ENCODE results near the gene PPP3R2.
"Not testable (repeated sequence)": the region's sequence is repeated elsewhere in the genome, so short reads cannot be mapped to it uniquely, and the experiment has no call there.

PPP3R2 gene

DNA sequence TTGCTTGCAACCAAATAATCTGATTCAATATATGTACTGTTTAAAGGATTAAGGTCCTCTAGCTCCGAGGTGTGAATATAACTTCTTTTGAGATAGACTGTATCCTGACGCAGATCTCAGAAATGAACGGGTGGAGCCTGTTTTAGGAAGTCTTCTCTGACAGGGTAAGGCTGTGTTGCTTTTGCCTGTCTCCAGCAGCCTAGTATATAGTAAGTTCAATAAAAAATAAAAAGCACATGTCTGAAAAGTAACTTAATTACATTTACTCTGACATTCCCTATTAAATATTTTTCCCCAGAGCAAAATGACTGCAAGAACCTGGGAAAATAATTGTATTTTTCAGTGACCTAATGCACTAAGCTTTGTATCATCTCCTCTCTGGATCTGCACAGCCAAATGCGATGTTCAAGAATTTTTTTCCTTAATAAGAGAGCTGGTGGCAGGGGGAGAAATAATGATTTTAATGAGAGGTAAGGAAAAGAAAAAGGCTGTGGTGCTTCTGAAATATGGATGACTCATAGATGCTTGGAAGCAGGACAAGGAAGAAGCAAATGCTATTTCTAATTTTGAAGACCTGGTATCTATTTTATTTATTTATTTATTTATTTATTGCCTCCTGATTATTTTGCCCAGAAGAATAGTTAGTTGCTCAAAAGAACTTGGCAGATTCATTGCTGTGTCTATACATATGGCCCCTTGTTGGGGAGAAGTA is 7.3 kb downstream of the PPP3R2 start:
- no peak for DNase-seq (ENCODE audit: low spot score)

DNA sequence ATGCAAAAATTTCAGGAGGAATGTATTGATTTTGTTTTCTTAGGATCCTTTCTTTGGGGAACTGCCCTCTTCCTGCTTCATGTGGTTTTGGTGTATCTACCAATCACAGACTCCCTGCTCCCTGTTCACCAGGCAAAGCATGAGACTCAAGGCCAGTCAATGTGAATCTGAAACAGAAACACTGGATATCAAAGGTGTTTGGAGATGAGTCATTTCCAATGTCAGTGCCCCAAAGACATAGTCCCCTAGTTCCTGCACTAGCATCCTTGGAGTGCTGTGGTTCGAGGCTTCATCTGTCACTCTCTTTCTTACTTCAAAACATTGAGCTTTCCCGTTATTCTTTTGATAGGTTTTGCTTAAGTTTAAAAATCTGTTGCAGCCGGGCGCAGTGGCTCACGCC is 8.1 kb downstream of the PPP3R2 start:
- no peak for DNase-seq (ENCODE audit: low spot score)

DNA sequence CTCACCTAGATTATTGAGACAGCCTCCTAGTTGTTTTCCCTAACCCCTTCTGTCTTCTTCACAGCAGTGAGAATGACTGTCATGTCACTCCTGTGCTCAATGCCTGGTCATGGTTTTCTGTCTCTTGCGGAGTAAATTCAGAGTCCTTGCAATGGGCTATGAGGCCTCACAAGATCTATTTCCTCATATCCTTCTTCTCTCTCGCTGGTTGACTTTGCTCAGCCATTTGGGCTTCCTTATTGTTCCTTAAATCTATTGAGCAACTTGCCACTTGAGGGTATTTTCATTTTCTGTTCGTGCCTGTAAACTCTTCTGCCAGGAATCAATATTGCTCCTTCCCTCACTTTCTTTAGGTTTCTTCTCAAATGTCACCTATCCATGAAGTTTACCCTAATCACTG is 9.0 kb downstream of the PPP3R2 start:
- no peak for DNase-seq (ENCODE audit: low spot score)

DNA sequence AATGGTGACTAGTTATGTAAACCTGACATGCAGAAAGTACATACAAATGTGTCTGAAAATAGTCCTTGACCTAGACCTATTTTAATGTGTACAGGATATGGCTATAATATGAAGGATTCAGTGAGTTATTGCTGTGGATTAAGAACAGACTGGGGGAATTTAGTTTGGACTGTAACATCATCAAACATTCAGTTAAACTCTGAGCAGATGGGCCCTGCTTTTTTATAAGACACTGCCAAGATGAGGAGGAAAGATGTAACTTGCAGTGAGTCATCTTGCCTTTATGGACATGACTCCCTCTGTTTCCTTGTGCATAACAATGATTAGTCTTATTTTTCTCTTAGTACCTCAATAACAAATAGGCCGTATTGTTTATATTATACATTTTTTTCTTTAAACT is 12.2 kb downstream of the PPP3R2 start:
- DNase-seq (ENCODE audit: low spot score): no peak

DNA sequence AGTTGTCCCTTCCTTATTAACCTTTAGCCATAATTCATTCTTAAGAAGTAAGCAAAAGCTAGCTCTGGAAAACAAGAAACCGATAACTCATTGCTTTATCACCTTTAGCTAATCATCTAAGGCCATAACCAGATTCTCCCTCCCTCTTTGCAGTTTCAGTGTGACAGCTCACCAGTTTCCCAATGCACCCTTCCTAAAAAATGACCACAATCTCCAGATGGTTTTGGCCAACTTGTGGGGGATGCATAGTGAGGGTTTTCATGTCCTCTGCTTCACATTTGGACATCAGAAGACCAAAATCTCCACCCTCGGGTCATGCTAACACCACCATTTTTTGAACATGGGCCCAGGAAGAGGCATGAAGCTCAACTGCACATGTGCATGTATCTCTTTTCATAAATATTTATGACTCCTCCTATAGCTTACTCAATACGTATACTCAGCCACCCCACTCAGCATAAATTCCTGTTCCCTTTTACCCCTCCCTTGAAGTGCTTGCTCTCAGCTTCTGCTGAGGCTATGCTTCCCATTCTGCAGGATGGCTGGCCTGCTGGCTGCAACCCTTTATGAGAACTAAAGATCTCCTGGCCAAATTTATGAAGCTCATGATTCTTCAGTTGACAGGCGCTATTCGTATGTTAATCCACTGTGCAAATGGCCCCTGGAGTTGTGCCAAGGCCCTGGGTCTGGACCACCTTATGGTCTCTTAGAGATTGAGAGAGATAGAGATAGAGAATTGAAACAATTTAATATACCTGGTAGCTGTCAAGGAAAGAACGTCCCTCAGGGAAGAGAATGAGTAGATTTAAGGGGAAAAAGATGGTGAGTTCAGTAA is 14.8 kb downstream of the PPP3R2 start:
- DNase-seq (ENCODE audit: low spot score): no peak

DNA sequence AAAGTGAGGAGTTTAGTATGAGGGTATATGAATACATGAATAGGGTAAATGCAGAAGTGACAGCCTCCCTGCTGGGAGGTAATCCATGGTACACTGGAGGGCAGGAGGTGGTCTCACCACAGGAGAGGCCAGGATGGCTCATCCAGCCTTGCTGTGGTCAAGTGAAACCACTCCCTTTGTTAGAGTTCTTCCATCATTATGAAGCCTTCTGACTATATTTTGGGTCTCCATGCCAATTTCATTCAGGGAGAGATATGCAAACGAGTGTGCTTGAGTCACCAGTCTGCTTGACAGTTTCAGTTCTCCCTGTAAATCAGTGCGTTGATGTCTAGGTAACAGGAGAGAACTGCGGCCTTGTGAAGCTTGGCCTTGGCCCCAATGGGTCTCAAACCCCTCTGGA is 16.4 kb downstream of the PPP3R2 start:
- no peak for DNase-seq (ENCODE audit: low spot score)

DNA sequence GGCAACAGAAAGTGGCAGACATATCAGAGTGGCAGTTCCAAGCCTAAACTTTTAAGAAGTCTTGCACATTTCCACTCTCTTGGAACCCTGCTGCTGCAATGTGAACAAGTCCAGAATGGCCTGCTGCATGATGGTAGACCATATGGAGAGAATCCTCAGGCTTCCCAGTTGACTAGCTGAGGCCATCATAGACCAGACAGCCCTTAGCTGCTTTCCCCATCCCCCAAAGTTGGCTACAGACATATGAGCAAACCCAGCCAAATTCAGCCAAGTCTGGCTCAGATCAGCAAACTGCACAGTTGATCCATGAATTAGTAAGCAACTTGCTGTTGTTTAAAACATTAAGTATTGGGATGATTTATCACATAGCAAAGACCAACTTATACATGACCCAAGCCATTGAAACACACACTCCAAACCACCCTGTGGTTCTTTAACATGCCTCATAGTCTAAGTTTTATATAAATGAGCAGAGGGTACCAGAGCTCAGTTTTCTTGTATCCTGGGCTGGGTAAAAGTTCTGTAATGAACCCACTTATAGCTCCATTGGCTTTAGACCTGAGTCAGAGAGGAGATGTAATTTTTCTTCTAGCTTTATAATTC is 19.9 kb downstream of the PPP3R2 start:
- DNase-seq (ENCODE audit: low spot score): no peak

DNA sequence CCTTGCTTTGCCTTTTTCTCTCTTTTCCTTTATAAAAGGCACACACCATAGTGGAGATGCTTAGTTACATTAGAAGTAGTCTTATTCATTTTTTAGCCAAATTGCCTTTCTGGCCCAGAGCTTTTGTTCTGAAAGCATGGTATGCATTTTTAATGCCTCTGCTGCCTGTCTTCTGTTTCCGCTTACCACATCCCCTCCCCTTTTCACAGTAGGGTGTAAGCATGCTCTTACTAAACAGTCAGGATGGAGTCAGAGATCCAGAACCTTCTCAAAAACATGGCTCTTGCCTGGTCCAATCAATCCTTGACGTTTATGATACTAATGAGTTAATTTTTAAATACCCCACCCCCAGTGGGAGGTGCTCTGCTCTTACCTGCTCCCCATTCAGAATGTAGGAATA is 22.5 kb downstream of the PPP3R2 start:
- DNase-seq (ENCODE audit: low spot score): no peak

DNA sequence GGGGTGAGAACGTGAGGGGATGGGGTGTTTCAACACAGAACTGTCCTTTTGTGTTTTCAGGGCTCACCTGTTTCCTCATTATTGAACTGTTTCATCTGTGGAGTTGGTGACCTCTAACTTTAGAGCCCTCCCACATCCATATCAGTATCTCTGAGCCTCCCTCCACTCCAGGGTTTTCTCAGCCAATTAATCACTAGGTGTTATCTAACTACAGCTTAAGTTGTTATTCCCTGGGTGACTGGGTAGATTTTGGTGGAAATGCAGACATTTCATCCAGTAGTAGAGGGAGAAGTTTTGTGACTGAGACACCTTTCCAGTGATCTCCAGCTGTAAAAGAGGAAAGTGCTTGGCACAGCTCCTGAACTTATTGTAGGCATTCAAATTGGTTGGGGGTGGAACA is 23.7 kb downstream of the PPP3R2 start:
- DNase-seq (ENCODE audit: low spot score): no peak

DNA sequence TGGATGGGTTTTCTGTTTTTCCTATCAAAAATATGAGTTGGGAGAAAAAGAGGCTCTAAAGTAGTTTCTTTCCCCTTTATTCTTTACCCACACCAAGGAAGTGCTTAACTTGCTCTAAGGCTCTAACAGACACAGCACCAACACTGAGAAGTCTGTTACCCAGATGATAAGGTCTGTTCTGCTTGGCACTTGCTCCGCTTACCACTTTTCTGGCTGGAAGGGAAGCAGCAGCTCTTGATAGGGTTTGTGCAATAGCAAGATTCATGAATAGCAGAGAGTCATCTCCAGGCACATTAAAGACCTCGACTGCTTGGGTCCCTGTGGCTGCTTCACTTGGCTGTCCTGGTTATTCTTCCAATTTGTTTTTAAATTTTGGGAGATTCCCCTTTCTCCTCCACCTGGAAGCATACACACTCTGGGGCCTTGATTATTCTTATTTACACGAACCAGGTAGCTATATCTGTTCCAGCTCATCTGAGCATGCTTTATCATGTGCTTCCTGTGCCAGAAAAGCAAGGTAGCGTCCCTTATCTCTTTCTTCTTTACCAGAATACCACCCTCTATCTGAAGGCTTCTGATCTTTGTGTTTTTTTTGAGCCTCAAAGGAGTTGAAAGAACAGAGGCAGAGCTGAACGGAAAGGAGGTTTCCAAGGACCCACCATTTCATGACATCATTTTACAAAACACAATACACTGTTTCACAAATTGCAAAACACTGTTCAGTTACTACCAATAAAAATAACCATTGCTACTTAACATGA is 24.8 kb downstream of the PPP3R2 start:
- DNase-seq (ENCODE audit: low spot score): no peak

DNA sequence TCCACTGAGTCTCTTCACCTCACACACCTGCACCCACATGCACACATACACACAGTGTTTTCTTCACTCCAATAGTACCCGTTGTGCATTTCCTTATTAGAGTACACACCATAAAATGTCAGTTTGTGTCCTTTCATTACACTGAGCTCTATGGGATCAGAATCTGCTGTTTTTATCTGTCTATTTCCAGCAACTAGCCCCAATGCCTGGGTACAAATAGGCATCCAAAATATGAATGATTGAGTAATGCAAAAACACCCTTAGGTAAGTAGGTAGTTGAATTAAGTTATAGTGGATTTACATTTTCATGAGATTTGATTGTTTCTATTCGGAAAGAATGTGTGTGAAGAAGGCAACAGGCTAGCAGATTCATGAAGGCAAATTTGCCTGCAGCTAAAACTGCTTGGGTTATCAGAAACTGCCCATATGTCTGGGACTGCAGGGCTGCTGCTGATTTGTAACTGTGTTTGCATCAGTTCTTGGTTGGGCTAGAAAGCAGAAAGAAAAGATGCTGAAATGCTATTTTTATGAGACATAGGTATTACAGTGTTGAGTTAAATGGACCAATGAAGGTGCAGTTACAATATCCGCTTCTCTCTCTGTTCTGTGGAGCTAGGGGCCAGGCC is 26.9 kb downstream of the PPP3R2 start:
- DNase-seq (ENCODE audit: low spot score): no peak

DNA sequence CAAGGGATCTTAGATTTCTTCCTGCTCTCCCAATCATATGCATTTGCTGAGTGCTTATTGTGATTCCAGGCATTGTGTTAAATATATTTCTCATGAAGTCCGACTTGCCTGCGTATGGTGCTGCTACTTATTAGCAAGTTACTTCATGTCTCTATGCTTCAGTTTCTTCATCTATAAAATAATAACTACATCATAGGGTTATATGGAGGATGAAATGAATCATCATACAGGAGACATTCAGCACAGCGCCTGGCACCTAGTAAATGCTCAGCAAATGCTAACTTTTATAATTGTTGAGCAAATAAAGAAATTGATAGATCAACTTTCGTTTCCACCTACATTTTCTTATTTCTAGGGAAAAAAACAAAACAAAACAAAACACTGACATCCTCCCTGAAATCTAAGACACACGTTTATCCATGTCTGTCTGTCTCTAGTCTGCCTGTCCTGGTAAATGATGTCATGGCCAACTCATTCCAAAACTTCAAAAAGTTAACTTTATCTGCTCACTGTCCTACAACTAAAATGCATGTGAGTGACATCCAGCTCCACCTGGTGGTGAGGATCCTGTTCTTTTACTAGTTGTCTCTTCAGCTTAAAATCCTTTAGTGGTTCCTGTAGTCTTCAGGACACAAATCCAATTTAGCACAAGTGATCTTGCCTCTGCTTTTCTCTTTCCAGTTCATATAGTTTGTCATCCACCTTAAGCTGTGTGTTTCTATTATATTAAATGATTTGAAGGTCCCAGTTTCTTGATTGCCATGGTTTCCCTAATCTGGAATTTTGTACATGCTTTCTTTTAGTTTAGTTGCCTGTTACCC is 27.7 kb downstream of the PPP3R2 start:
- DNase-seq (ENCODE audit: low spot score): no peak

DNA sequence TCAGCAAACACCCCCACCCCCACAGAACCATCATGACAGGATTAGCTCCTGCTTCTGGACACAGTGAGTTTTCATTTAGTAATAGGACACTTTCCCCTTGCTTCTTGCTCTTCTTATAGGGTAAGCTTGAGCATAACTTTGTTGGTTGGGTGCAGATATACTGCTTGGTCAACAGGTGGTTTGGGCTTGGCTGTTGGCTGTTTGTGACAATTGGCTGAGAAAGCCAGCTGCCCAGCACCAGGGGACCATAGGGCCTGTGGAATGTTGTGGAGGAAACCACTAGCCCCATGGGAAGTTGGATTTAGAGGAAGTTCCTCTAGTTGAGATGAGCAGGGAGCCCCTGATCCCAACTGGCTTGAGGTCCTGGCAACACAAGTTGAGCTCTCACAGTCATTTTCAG is 30.5 kb downstream of the PPP3R2 start:
- no peak for DNase-seq (ENCODE audit: low spot score)

DNA sequence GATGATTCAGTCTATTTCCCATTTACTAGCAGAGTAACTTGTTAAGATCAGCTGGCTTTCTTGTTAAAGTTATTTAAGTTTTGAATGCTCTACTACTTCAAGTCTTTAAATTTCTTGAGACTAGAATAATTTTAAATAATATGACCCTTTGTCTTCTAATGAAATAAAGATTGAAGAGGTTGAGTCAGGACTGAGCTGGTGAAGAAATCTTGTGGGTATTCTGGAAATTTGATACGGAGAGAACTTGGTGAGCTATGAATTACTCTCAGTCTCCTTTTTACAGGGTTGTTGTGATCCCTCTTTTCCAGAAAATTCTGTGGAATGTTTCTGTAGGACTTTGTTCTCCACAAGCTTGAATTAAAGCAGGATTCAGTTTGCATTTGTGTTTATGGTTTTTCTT is 31.8 kb downstream of the PPP3R2 start:
- DNase-seq (ENCODE audit: low spot score): no peak

DNA sequence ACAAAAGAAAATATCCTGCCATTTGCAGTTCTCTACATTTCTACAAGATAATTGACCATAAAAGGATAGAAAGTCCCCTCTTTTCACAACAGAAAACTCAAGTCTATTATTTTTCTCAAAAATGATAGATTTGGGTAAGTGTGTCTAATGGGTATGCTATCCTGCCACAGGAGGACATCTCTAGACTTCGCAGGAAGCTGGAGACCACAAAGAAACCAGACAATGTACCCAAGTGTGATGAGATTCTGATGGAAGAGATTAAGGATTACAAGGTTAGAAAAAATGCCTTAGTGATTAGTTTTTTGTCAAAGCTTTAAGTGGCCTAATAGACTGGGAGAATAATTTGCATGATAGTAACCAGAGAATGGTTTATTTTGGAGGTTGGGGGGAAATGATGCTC is 33.0 kb downstream of the PPP3R2 start:
- DNase-seq (ENCODE audit: low spot score): no peak

DNA sequence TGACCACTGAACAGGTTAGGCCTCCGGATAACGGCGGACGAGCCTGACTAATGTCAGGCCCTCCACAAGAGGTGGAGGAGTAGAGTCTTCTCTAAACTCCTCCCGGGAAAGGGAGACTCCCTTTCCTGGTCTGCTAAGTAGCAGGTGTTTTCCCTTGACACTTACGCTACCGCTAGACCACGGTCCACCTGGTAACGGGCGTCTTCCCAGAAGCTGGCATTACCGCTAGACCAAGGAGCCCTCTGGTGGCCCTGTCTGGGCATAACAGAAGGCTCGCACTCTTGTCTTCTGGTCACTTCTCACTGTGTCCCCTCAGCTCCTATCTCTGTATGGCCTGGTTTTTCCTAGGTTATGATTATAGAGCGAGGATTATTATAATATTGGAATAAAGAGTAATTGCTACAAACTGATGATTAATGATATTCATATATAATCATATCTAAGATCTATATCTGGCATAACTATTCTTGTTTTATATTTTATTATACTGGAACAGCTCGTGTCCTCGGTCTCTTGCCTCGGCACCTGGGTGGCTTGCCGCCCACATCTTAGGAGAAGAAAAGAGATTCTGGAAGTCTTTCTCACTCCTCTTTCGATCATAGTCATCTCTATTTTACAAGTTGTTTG is 45.2 kb downstream of the PPP3R2 start:
- not testable (repeated sequence) for DNase-seq (ENCODE audit: low spot score)

DNA sequence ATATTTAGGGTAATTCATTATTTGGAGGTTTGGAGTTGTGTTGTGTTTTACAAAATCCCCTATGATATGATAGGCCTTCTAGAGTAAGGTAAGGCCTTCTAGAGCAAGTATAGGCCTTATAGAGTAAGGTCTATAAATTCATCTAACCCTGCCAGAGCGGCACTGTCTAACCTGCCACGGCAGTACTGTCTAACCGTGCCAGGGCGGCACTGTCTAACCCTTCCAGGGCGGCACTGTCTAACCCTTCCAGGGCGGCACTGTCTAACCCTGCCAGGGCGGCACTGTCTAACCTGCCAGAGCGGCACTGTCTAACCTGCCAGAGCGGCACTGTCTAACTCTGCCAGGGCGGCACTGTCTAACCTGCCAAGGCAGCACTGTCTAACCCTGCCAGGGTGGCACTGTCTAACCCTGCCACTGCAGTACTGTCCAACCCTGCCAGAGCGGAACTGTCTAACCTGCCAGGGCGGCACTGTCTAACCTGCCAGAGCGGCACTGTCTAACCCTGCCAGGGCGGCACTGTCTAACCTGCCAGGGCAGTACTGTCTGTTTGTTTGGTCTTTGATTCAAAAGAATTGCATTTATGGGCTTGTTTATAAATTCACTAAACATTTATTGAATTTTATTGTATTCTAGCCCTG is 51.6 kb downstream of the PPP3R2 start:
- DNase-seq (ENCODE audit: low spot score): no peak
